Measurements from ENCODE around the gene CD3E. TPM values are rescaled to one million over a fixed set of nuclear protein-coding genes. Genes with fewer than 3 reads are reported as not detected.

Gene CD3E
- total and polyA plus RNA-seq, 2 of the 8 experiments (the other 6 are each of a cell fraction or from before 2014, with no cell fraction given), result not detected

DNA sequence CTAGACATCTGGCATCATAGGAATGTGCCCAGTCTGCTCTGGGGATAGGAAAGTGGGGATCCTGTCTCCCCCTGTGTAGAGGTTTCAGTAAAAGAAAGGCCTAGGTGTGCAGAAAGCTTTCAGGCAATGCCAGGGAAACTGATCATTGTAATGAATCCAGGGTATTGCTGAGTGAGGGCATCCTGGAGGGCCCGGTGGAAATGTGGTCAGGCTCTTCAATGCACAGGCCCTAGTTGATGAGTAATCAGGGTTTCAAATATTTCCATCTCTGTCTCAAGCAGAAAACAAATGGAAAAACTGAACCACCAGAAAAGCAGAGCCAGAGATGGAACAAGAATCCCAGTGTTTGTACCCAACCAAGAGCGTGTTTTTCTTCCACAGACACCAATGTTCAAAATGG lies 2.0 kb downstream of the CD3E start:
- no peak for FAIRE-seq
- CTCF ChIA-PET (ENCODE audit: partially characterized antibody), result interaction anchor here (1.2 kb wide), 1 partner anchor 108 kb away, joined by 3 read pairs; no protein-coding TSS in a partner anchor

More for the DNA sequence above, 2.0 kb downstream of the CD3E start:
- Histone ChIP-seq H3K4me1 (replicated peaks in 1 of 4; ENCODE audit: control insufficient read depth in 3 of 4, insufficient read depth in 4 of 4, low read length in 3 of 4) (no peaks in the 10 kb centered on the region), H3K9ac (replicated peaks in 1 of 4; ENCODE audit: extremely low read depth in 1 of 4, low read depth in 3 of 4, low read length in 3 of 4) (no peak overlapping the region), H3K27me3 (replicated peaks in 1 of 4; ENCODE audit: control insufficient read depth in 3 of 4, extremely low read depth in 1 of 4, insufficient read depth in 3 of 4, low read length in 3 of 4) (no peaks in the 10 kb centered on the region), H3K79me2 (ENCODE audit: control insufficient read depth in 1 of 2, insufficient read depth in 2 of 2, low read length in 2 of 2) (no peaks in the 10 kb centered on the region), H3K23me2 (ENCODE audit: low read depth, low read length) (no peaks in the 10 kb centered on the region), H2BK5ac (ENCODE audit: low read depth, low read length) (no peak overlapping the region), H3K4me2 (ENCODE audit: insufficient read depth in 1 of 2, low read depth in 2 of 2, low read length in 2 of 2) (no peak overlapping the region), H2BK120ac (replicated peaks; ENCODE audit: low read depth, low read length) (no peak overlapping the region), H3K14ac (ENCODE audit: insufficient read length) (no peak overlapping the region), H2AFZ (ENCODE audit: low read length) (no peak overlapping the region), H2BK20ac (ENCODE audit: low read length) (no peak overlapping the region), H3K56ac (replicated peaks; ENCODE audit: insufficient read length, low read depth, low read length) (no peak overlapping the region), H2BK12ac (ENCODE audit: low read depth, low read length) (no peak overlapping the region), H3K23ac (ENCODE audit: insufficient read length) (no peak overlapping the region), H3K4me3 (ENCODE audit: extremely low read depth in 1 of 4, insufficient read depth in 2 of 4, low read depth in 3 of 4, low read length in 4 of 4) (no peak overlapping the region), H3K27ac (ENCODE audit: low read depth, low read length) (no peak overlapping the region), H2BK15ac (ENCODE audit: low read length) (no peak overlapping the region), H3K18ac (ENCODE audit: extremely low read depth, low read length) (no peak overlapping the region), H4K5ac (ENCODE audit: insufficient read length, low read depth, low read length) (no peak overlapping the region), H4K20me1 (replicated peaks in 1 of 2; ENCODE audit: control insufficient read depth in 1 of 2, insufficient read depth in 2 of 2, low read length in 2 of 2) (no peaks in the 10 kb centered on the region), H3K36me3 (ENCODE audit: control insufficient read depth in 2 of 4, insufficient read depth in 4 of 4, low read length in 3 of 4) (no peaks in the 10 kb centered on the region), H3K4ac (replicated peaks; ENCODE audit: insufficient read length, low read depth, low read length) (no peak overlapping the region), H4K8ac (ENCODE audit: extremely low read depth, insufficient read depth, low read length) (no peak overlapping the region), H4K91ac (replicated peaks; ENCODE audit: insufficient read length, low read length) (no peak overlapping the region), H3K9me3 (ENCODE audit: insufficient read depth in 2 of 2, low read depth in 1 of 2, low read length in 1 of 2) (no peaks in the 10 kb centered on the region), H2AK5ac (ENCODE audit: low read depth, low read length) (no peak overlapping the region), H3K79me1 (ENCODE audit: low read depth, low read length) (no peaks in the 10 kb centered on the region)
- DNase-seq (ENCODE audit: low read depth in 1 of 2, low spot score in 2 of 2), result no peak
- POLR2A ChIA-PET (ENCODE audit: partially characterized antibody), result no interaction called here
- no peak for TF ChIP-seq TCF12 (IDR thresholded peaks at IDR 0.05; ENCODE audit: low read depth, low read length)
- TF ChIP-seq HDAC6 (IDR thresholded peaks at IDR 0.05; ENCODE audit: low read depth, low read length), result no peak
- TF ChIP-seq NANOG (IDR thresholded peaks at IDR 0.05; ENCODE audit: insufficient read depth, low read depth, low read length, poor library complexity, severe bottlenecking), result no peak
- no peak for TF ChIP-seq EP300 (IDR thresholded peaks at IDR 0.05; ENCODE audit: borderline replicate concordance in 1 of 2, low read depth in 2 of 2, low read length in 2 of 2)
- no peak for TF ChIP-seq CTBP2 (IDR thresholded peaks at IDR 0.05; ENCODE audit: borderline replicate concordance, insufficient read depth, insufficient read length, low read length)
- TF ChIP-seq BCL11A (IDR thresholded peaks at IDR 0.05; ENCODE audit: low read depth in 2 of 2, low read length in 2 of 2), result no peak
- no peak for TF ChIP-seq NRF1 (IDR thresholded peaks at IDR 0.05; ENCODE audit: low read depth, low read length)
- no peak for TF ChIP-seq SUZ12 (IDR thresholded peaks at IDR 0.05; ENCODE audit: low read length)
- TF ChIP-seq HDAC2 (IDR thresholded peaks at IDR 0.05; ENCODE audit: borderline replicate concordance in 1 of 2, low read depth in 2 of 2, low read length in 2 of 2), result no peak
- WGBS, 2 experiments (ENCODE audit: extremely low coverage in 1 of 2, insufficient coverage in 1 of 2, insufficient read length in 1 of 2, insufficient replicate concordance in 2 of 2, low coverage in 1 of 2, low lambda C conversion rate in 2 of 2, missing lambda C conversion rate in 1 of 2), result 92% methylated on average over 2 of the region's 2 CpGs; no CpG with 5 or more reads in 1 of the 2 experiments

Data from H1 (cell line).